MCF 10A (cell line): ENCODE data around the gene TPM4. TPM values are rescaled to one million over a fixed set of nuclear protein-coding genes. Genes with fewer than 3 reads are reported as not detected.

ENCODE experiments used
- BruUV-seq: library from RNA; stranded (reverse); fragments of 400-500 nt; replicated peaks from 2 replicates; lab custom pipeline; 2021; lab: Mats Ljungman, UMichigan
- CTCF ChIA-PET: fragments of 300-600 bp; sonication (Branson Sonifier 250); formaldehyde crosslinking; extraction: SDS; loops from one replicate; lab custom pipeline; 2021; ENCODE audit warnings: antibody characterized with exemption, inconsistent platforms; lab: Yijun Ruan, JAX
- POLR2A ChIA-PET: fragments of 300-600, 350-650 bp; sonication (Branson Sonifier 250); formaldehyde crosslinking; extraction: SDS; loops from one replicate; lab custom pipeline; 2020; ENCODE audit warnings: antibody characterized with exemption, inconsistent platforms; lab: Yijun Ruan, JAX
- DNase-seq: peaks from one replicate; pipeline ENCODE4 v3.0.0-alpha.2; 2018; ENCODE audit not compliant: unreplicated experiment
- H3K27ac Mint-ChIP-seq: one replicate; pipeline ENCODE4 v1.8.0; 2022; ENCODE audit warnings: mild to moderate bottlenecking, low read depth, mixed read lengths; ENCODE audit not compliant: unreplicated experiment
- H3K27me3 Mint-ChIP-seq: one replicate; pipeline ENCODE4 v1.8.0; 2022; ENCODE audit warnings: mixed read lengths; ENCODE audit not compliant: insufficient read depth, unreplicated experiment
- H3K36me3 Mint-ChIP-seq: one replicate; pipeline ENCODE4 v1.8.0; 2022; ENCODE audit warnings: mild to moderate bottlenecking, moderate library complexity, mixed read lengths; ENCODE audit not compliant: insufficient read depth, unreplicated experiment
- H3K4me1 Mint-ChIP-seq: one replicate; pipeline ENCODE4 v1.8.0; 2022; ENCODE audit warnings: mixed read lengths; ENCODE audit not compliant: insufficient read depth, unreplicated experiment
- H3K4me3 Mint-ChIP-seq: one replicate; pipeline ENCODE4 v1.8.0; 2022; ENCODE audit warnings: mild to moderate bottlenecking, moderate library complexity, mixed read lengths; ENCODE audit not compliant: unreplicated experiment
- H3K9me3 Mint-ChIP-seq: one replicate; pipeline ENCODE4 v1.8.0; 2022; ENCODE audit warnings: mixed read lengths; ENCODE audit not compliant: unreplicated experiment
- intact Hi-C: fragments of 100-400 bp; cut with micrococcal nuclease; formaldehyde crosslinking; loops from 2 replicates; pipeline ENCODE4 v1.14.1; 2022
- total RNA-seq: library from RNA; stranded (reverse); gene quantifications from 2 replicates; pipeline ENCODE4 v1.2.3, GENCODE V29; 2022
- TF ChIP-seq, protein P1 (sequence below): fragments of 200-600 bp; IDR thresholded peaks from one replicate; pipeline ENCODE4 v1.8.0; 2022; ENCODE audit warnings: antibody characterized with exemption, mild to moderate bottlenecking; ENCODE audit not compliant: unreplicated experiment

Gene TPM4
- total RNA-seq, 1 experiment from 2014 or later, result 355 TPM

DNA sequence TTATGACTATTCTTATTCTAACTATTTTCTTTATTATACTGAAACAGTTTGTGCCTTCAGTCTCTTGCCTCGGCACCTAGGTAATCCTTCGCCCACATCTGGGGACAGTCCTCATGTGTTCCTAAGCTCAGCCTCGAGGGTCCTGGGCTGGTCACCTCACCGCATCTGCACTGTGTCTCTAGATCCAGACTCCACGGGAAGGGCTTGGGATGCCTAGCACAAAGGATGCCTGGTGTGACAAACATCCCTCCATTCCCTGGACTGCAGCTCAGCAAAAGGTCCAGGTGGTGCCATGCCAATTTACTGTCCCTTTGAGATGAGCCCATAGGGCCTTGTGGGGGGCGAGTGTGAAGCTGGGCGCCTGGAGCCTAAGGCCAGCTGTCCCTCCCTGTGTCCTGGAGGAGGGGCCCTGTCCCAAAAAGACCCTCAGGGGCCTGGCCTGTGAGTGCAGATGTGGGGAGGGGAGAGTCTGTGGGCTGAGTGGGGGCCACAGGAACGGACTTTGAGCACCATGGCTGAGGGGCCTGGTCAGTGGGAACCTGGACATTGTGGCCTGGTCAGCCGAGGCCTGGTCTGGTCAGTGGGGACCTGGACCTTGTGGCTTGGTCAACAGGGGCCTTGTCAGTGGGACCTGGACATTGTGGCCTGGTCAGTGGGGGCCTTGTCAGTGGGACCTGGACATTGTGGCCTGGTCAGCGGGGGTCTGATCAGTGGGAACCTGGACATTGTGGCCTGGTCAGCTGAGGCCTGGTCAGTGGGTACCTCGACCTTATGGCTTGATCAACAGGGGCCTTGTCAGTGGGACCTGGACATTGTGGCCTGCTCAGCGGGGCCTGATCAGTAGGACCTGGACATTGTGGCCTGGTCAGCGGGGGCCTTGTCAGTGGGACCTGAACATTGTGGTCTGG, 45.1 kb upstream of the TPM4 start:
- TF ChIP-seq, protein P1, sequence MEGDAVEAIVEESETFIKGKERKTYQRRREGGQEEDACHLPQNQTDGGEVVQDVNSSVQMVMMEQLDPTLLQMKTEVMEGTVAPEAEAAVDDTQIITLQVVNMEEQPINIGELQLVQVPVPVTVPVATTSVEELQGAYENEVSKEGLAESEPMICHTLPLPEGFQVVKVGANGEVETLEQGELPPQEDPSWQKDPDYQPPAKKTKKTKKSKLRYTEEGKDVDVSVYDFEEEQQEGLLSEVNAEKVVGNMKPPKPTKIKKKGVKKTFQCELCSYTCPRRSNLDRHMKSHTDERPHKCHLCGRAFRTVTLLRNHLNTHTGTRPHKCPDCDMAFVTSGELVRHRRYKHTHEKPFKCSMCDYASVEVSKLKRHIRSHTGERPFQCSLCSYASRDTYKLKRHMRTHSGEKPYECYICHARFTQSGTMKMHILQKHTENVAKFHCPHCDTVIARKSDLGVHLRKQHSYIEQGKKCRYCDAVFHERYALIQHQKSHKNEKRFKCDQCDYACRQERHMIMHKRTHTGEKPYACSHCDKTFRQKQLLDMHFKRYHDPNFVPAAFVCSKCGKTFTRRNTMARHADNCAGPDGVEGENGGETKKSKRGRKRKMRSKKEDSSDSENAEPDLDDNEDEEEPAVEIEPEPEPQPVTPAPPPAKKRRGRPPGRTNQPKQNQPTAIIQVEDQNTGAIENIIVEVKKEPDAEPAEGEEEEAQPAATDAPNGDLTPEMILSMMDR, result no peak
- ChIA-PET POLR2A (no interaction called here), CTCF (interaction anchor here (0.6 to 0.8 kb wide), 2 partner anchors 11 to 228 kb away, joined by 3 to 5 read pairs; no protein-coding TSS in a partner anchor)
- H3K36me3 Mint-ChIP-seq, result no peaks in the 10 kb centered on the region
- H3K27me3 Mint-ChIP-seq, result no peaks in the 10 kb centered on the region
- no peaks in the 10 kb centered on the region for H3K4me1 Mint-ChIP-seq
- intact Hi-C loops, result no loop called here
- H3K27ac Mint-ChIP-seq, result no peak overlapping the region
- no peak overlapping the region for H3K4me3 Mint-ChIP-seq
- DNase-seq, result no peak
- H3K9me3 Mint-ChIP-seq, result no peaks in the 10 kb centered on the region
- no TSS peak for BruUV-seq

DNA sequence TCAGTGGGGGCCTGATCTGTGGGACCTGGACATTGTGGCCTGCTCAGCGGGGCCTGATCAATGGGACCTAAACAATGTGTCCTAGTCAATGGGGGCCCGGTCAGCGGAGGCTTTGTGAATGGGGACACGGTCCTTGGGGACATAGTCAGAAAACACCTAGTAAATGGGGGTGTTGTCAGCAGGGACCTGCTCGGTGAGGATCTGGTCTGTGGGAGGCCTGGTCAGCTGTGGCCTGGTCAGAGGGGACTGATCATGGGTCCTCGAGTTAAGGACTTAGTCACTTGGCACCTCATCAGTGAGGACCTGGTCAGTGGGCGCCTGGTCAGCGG, 44.5 kb upstream of the TPM4 start:
- DNase-seq, result no peak
- Mint-ChIP-seq H3K4me1 (no peaks in the 10 kb centered on the region), H3K4me3 (no peak overlapping the region), H3K27me3 (no peaks in the 10 kb centered on the region), H3K36me3 (no peaks in the 10 kb centered on the region), H3K27ac (no peak overlapping the region), H3K9me3 (no peaks in the 10 kb centered on the region)
- CTCF ChIA-PET, result no interaction called here
- BruUV-seq, result no TSS peak
- intact Hi-C loops, result no loop called here
- POLR2A ChIA-PET, result no interaction called here
- TF ChIP-seq, protein P1, result no peak

DNA sequence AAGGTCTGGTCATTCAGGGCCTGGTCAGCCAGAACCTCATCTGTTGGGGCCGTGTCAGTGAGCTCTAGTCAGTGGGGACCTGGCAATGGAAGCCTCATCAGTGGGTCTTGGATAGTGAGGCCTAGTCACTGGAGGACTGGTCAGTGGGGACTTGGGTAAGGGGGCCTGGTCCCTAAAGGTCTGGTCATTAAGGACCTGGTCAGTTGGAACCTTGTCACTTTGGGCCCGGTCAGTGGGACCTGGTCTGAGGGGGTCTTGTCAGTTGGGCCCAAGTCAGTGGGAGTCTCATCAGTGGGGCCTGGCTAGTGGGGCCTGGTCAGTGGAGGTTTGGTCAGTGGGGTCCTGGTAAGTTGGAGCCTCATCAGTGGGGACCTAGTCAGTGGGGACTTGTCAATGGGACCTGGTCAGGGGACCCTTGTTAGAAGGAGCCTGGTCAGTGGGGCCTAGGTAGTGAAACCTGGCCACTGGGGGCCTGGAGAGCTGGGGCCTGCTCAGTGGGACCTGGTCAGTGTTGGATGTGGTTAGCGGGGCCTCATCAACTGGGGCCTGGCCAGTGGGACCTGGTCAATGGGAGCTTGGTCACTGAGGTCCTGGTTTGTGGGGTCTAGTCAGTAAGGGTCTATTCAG, 43.7 kb upstream of the TPM4 start:
- H3K27me3 Mint-ChIP-seq, result no peaks in the 10 kb centered on the region
- H3K9me3 Mint-ChIP-seq, result no peaks in the 10 kb centered on the region
- CTCF ChIA-PET, result no interaction called here
- TF ChIP-seq, protein P1, result no peak
- no TSS peak for BruUV-seq
- H3K4me1 Mint-ChIP-seq, result no peaks in the 10 kb centered on the region
- POLR2A ChIA-PET, result no interaction called here
- H3K4me3 Mint-ChIP-seq, result no peak overlapping the region
- DNase-seq, result no peak
- no peak overlapping the region for H3K27ac Mint-ChIP-seq
- H3K36me3 Mint-ChIP-seq, result no peaks in the 10 kb centered on the region
- intact Hi-C loops, result no loop called here

DNA sequence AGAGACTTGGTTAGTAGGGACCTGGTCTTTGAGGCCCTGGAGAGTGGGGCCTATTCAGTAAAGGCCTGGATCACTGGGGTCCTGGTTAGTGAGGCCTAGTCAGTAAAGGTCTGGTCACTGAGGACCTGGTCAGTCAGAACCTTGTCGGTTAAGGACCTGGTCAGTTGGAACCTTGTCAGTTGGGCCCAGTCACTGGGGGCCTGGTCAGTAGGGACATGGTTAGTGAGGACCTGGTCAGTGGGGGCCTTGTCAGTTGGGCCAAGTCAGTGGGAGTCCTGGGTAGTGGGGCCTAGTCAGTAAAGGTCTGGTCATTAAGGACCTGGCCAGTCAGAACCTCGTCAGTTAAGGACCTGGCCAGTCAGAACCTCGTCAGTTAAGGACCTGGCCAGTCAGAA, 43.2 kb upstream of the TPM4 start:
- no peaks in the 10 kb centered on the region for H3K4me1 Mint-ChIP-seq
- ChIA-PET POLR2A (no interaction called here), CTCF (no interaction called here)
- no peaks in the 10 kb centered on the region for H3K27me3 Mint-ChIP-seq
- intact Hi-C loops, result no loop called here
- no peak for DNase-seq
- no peaks in the 10 kb centered on the region for H3K36me3 Mint-ChIP-seq
- no peaks in the 10 kb centered on the region for H3K9me3 Mint-ChIP-seq
- H3K4me3 Mint-ChIP-seq, result no peak overlapping the region
- no TSS peak for BruUV-seq
- H3K27ac Mint-ChIP-seq, result no peak overlapping the region
- TF ChIP-seq, protein P1, result no peak
